Epidermal melanocyte (primary cell): ENCODE measurements around the gene SNAP25.

Experiments used
- DNase-seq: peaks from one replicate; pipeline ENCODE4 v3.0.0; 2011; ENCODE audit warnings: low spot score; ENCODE audit not compliant: insufficient read length

SNAP25 gene

GRCh38 chr20:10304471-10305046, 85.9 kb downstream of the SNAP25 start:
- no peak for DNase-seq

DNA sequence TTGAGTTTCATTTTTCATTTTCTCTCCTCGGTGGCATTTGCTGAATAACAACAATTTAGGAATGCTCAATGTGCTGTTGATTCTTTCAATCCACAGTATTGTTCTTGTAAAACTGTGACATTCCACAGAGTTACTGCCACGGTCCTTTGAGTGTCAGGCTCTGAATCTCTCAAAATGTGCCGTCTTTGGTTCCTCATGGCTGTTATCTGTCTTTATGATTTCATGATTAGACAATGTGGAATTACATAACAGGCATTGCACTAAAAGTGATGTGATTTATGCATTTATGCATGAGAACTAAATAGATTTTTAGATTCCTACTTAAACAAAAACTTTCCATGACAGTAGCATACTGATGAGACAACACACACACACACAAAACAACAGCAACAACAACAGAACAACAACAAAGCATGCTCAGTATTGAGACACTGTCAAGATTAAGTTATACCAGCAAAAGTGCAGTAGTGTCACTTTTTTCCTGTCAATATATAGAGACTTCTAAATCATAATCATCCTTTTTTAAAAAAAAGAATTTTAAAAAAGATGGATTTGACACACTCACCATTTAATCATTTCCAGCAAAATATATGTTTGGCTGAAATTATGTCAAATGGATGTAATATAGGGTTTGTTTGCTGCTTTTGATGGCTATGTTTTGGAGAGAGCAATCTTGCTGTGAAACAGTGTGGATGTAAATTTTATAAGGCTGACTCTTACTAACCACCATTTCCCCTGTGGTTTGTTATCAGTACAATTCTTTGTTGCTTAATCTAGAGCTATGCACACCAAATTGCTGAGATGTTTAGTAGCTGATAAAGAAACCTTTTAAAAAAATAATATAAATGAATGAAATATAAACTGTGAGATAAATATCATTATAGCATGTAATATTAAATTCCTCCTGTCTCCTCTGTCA, 88.1 kb downstream of the SNAP25 start:
- DNase-seq = no peak

- DNase-seq = no peak
These were observed 88.7 kb downstream of the SNAP25 start for GRCh38 chr20:10307359-10307735.

- DNase-seq = no peak
These were observed 90.0 kb downstream of the SNAP25 start for GRCh38 chr20:10308652-10309051.

DNA sequence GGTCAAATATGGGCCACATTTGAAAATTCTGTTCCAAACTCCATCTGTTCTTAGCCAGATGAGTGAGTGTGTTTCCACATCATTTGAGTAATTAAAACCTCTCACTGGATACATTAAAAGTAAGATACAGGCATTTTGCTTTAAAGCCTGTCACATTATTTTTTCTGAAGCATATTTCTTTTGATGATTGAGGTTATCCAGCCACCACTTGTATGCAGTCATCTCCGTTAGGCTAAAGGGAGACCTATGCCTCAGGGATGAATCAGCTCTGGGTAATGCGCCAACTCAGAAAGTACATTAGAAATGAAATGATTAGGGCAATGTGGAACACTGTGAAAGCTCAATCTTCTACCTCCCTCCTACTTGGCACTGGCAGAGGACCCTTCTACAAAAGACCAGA, 90.7 kb downstream of the SNAP25 start:
- DNase-seq = no peak

DNA sequence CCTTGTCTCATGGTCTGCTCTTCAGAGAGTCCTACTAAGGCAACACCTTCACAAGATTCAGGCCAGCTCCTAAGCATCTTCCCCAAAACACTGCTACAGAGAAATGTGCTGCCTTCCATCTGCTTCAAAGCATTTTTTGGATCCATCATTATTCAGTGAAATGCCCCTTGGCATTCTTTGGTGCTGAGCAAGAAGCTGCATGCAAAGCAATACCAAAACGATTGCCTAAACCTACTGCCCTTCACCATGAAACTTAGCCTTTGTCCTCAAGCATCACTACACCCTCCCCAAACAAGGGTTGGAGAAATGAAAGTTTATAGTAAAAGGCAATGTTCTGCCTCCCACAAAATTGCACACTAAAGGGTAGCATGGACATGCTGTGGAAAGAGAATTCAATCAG, 93.5 kb downstream of the SNAP25 start:
- no peak for DNase-seq

GRCh38 chr20:10313215-10313614, 94.6 kb downstream of the SNAP25 start:
- no peak for DNase-seq

DNA sequence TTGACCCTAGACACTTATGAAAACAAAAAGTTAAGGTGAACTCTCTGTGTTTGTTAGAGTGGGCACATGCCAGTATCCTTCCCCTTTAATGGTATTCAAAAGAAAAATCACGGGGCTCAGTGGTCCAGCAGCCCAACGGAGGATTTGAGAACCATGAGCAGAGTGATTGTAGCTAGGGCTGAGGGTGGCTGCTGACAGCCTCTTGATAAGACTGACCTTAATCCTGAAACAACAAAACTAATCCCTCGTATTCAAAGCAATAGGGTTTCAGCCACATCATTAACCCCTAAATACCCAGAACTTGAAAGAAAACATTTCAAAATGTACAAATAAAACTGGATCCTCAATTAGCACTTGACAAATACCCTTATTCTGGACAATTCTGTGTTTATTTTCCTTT, 95.1 kb downstream of the SNAP25 start:
- DNase-seq = no peak

GRCh38 chr20:10314198-10314597, 95.6 kb downstream of the SNAP25 start:
- no peak for DNase-seq

GRCh38 chr20:10315138-10315537, 96.5 kb downstream of the SNAP25 start:
- no peak for DNase-seq

- no peak for DNase-seq
These were observed 98.0 kb downstream of the SNAP25 start for GRCh38 chr20:10316582-10316981.

DNA sequence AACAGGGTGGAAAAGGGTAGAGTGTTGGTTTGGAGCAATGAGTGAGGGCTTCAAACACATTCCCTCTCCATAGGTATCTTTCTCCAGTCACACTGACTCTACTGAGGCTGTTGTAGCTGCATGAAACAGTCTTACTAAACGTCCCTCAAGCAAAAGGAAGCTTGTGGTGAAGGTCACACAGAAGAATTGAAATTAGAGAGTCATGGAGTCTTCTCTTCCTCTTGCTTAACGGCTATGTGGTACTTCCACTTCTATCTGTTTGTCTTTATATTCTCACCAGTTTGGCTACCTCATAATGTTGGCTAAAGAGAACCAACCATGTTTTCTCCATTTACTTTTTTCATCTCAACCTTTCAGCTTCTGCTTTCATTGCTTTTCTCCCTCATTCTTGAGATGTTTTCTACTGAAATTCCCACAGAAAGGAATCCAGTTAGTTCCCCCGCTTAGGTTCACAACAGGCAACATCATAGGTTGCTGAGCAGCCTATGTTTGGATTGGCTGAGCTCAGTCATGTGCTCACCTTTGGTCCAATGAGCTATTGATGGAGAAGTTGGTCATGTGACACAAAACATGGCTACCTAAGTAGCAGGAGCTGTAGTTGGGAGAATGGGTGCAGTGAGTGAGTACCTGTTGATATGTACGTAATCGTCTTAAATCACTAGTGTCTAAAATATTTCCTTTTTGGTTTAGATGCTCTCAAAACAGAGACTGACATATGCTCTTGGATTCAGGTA, 99.8 kb downstream of the SNAP25 start:
- DNase-seq = no peak

DNA sequence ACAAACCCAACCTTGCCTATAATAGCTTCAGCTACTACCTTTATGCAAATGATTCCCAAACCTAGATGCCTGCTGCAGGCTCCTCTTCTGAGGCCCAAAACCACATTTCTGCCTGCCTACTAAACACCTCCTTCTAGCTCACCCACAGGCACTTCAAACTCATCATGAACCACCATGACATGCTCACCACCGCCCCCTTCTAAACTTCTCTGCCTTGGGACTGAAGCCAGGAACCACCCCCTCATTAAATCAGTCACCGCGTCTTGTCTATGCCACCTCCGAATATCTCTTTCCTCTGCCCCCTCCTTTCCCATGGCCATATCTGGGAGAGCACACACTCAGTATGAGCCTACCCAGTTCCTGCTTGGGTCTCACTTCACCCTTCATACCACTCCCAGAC, 101.2 kb downstream of the SNAP25 start:
- no peak for DNase-seq

DNA sequence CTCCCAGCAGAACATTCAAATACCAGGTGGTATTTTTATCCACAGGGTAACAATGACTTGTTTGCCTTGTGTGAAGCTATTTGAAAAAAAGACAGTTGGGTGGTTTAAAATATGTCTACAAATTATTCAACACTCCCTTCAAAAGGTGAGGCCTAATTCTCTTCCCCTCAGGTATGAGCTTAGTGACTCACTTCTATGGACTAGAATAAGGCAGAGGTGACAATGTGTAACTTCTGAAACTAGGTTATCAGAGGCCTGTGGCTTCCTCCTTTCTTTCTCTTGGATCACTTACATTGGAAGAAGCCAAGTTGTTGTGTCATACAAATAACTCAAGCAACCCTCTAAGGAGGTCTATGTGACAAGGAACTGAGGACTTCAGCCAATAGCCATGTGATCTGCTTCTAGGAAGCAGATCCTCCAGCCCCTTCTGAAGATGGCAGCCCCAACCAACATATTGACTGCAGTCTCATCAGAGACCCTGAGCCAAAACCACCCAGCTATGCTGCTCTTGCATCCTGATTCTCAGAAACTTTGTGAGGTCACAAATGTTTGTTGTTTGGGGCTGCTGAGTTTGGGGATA, 102.6 kb downstream of the SNAP25 start:
- no peak for DNase-seq

DNA sequence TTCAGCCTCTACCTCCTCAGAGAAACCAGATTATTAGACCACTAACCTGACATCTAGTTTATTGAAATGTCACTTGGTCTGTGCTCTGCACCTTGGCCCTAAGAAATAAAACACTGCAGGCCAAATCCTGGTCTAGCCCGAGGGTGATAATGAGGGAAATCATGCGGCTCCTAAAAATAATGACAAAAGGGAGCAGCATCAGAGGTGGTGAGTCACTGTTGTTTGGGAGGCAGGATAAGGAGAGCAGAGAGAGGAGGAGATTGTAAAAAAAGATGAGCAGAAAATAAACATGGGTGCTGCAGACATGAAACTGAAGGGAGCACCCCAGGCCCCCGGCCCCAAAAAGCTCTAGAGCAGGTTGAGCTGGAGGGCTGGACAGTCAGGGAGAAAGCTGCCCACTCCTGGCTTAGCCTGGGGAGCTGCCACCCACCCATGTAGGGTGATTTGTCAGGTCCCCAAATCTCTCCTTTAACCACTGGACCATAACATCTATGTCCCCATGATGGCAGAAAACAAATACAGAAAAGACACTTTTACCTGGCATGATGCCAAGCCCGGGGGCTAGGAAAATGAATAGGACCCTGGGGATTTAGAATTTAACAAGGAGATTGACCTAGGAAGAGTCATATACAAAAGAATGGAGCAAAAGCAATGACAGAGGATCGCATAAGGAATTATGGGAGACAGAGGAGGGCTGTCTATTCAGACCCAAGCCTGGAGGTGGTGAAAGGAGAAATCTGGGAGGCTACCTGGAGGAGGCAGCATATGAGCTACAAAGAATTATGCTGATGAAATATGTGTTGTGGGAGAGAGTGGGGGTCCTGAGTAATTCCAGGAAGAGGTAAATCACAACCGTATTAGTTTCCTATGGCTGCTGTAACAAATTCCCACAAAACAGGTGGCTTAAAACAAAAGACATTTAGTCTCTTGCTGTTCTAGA, 103.7 kb downstream of the SNAP25 start:
- DNase-seq = no peak

GRCh38 chr20:10323729-10324128, 105.1 kb downstream of the SNAP25 start:
- no peak for DNase-seq

DNA sequence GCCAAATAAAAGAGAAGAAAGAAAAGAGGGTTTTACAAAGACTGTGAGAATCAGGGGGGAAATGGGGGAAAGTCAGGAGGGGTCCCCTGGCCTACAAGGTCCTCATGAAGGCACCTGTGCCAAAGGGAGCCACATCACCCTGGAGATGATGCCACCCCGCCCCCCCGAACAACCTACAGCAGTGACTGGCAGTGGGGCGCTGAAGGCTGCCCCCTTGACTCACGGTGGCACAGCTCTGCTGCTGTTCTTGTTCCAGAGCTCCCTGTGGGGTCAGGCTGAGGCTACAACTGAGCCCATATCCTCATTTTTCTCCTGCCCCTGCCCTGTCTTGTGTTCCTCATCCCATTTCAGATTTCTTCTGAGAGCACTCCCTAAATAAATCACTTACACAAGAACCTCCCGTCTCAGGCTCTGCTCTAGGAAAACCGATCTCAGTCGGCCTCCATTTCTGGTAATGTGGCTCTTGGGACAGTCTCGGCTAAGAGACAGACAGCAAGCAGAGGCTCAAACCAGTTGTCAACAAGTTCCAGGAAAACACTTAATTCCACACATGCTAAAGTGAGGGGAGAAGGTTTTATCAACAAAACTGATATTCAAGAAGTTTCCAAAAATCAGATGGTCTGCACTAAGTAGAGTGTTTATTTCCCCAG, 105.7 kb downstream of the SNAP25 start:
- no peak for DNase-seq

GRCh38 chr20:10328897-10329255, 110.2 kb downstream of the SNAP25 start:
- DNase-seq = no peak

GRCh38 chr20:10329387-10330005, 110.9 kb downstream of the SNAP25 start:
- DNase-seq = no peak

- no peak for DNase-seq
These were observed 111.4 kb downstream of the SNAP25 start for GRCh38 chr20:10330071-10330470.
